Chondrocyte (in vitro differentiated cells): ENCODE measurements around the gene PDZRN3. TPM values are rescaled to one million over a fixed set of nuclear protein-coding genes. Genes with fewer than 3 reads are reported as not detected.

Experiments used
- DNase-seq: peaks from one replicate; pipeline ENCODE4 v3.0.0; 2021; ENCODE audit warnings: mixed read lengths, low spot score
- H3K27ac Mint-ChIP-seq: one replicate; pipeline ENCODE4 v1.8.0; 2021; ENCODE audit warnings: mild to moderate bottlenecking, moderate library complexity, mixed read lengths; ENCODE audit not compliant: unreplicated experiment
- H3K27me3 Mint-ChIP-seq: 2 replicates; pipeline ENCODE4 v1.8.0; 2021; ENCODE audit warnings: low read depth, mixed read lengths
- H3K36me3 Mint-ChIP-seq: 2 replicates; pipeline ENCODE4 v1.8.0; 2021; ENCODE audit warnings: low read depth, mixed read lengths
- H3K4me1 Mint-ChIP-seq: 2 replicates; pipeline ENCODE4 v1.8.0; 2021; ENCODE audit warnings: low read depth, mild to moderate bottlenecking, mixed read lengths
- H3K4me3 Mint-ChIP-seq: one replicate; pipeline ENCODE4 v1.8.0; 2021; ENCODE audit warnings: mild to moderate bottlenecking, moderate library complexity, mixed read lengths; ENCODE audit not compliant: unreplicated experiment
- H3K9me3 Mint-ChIP-seq: 2 replicates; pipeline ENCODE4 v1.8.0; 2021; ENCODE audit warnings: low read depth, mixed read lengths
- total RNA-seq: library from RNA; stranded (reverse); gene quantifications from 3 replicates; pipeline ENCODE4 v1.2.1, GENCODE V29; 2021
- TF ChIP-seq, protein P1 (sequence below): fragments of 200-600 bp; sonication (generic); IDR thresholded peaks from 2 replicates; pipeline ENCODE4 v1.5.0; 2021; ENCODE audit warnings: antibody characterized with exemption, mild to moderate bottlenecking, moderate library complexity

The PDZRN3 gene
- total RNA-seq, 1 donor from 2014 or later = 19.4 TPM

DNA sequence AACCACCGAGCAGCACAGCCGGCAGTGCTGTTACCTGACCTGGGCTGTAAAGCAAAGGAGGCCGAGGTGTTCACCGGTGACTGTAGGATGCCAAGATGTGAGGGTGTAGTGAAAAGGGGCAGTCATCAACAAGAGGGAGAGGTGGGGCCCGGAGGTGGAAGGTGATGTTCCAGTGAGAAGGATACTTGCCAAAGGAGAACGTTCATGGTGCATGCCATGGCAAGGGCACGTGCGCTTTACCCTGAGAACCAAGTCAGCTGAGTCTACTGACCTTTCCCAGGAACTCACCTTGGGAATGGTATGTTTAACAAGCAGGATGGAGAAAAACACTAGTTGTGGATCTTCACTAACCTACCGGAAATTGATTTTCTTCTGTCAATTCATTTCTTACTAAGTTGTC, 211.1 kb downstream of the PDZRN3 start:
- no peak overlapping the region for H3K27ac Mint-ChIP-seq
- no peak for DNase-seq
- no peak overlapping the region for H3K4me3 Mint-ChIP-seq
- no peaks in the 10 kb centered on the region for H3K4me1 Mint-ChIP-seq
- no peaks in the 10 kb centered on the region for H3K36me3 Mint-ChIP-seq
- TF ChIP-seq, protein P1, sequence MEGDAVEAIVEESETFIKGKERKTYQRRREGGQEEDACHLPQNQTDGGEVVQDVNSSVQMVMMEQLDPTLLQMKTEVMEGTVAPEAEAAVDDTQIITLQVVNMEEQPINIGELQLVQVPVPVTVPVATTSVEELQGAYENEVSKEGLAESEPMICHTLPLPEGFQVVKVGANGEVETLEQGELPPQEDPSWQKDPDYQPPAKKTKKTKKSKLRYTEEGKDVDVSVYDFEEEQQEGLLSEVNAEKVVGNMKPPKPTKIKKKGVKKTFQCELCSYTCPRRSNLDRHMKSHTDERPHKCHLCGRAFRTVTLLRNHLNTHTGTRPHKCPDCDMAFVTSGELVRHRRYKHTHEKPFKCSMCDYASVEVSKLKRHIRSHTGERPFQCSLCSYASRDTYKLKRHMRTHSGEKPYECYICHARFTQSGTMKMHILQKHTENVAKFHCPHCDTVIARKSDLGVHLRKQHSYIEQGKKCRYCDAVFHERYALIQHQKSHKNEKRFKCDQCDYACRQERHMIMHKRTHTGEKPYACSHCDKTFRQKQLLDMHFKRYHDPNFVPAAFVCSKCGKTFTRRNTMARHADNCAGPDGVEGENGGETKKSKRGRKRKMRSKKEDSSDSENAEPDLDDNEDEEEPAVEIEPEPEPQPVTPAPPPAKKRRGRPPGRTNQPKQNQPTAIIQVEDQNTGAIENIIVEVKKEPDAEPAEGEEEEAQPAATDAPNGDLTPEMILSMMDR = no peak
- no peaks in the 10 kb centered on the region for H3K9me3 Mint-ChIP-seq
- H3K27me3 Mint-ChIP-seq = no peaks in the 10 kb centered on the region

DNA sequence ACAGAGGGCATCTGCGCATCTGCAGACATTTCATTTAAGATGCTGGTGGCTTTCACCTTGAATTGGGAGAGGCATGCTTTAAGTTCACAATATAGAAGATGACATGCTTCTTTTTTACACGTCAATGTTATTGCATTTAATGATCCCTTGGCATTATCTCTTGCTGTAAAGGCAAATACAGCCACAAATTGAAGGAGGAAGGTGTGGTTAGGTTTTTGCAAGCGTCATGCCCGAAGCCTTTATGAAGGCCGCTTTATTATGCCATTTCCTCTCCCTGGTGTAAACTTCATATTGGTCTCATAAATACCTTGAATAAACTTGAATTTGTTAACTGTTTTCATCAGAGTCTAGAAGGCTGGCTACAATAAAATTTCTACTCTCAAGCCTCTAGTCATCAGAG, 212.7 kb downstream of the PDZRN3 start:
- Mint-ChIP-seq H3K9me3 (no peaks in the 10 kb centered on the region), H3K27me3 (no peaks in the 10 kb centered on the region), H3K4me3 (no peak overlapping the region), H3K36me3 (no peaks in the 10 kb centered on the region), H3K4me1 (peaks cover 2% of the 10 kb centered on the region), H3K27ac (no peak overlapping the region)
- no peak for DNase-seq
- TF ChIP-seq, protein P1 = no peak

DNA sequence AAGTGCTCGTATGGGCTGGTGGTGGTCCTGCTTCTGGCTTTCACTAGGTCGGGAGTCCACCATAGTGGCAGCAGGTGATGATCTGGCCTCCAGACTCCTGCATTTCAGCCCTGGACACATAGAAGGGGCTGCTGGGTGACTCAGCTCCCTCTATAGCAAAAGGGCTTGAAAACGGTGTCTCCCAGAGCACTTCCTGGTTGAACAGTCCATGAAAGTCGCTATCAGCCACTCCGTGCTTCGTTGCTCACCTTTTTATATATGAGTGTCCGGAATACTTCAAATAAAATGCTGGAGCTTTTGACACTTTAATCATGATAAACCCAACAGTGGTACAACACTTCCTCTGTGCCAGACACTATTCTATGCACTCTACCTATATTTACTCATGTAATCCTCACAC, 213.2 kb downstream of the PDZRN3 start:
- DNase-seq = no peak
- Mint-ChIP-seq H3K36me3 (no peaks in the 10 kb centered on the region), H3K4me3 (no peak overlapping the region), H3K4me1 (peaks cover 3% of the 10 kb centered on the region), H3K27me3 (no peaks in the 10 kb centered on the region), H3K9me3 (no peaks in the 10 kb centered on the region), H3K27ac (no peak overlapping the region)
- TF ChIP-seq, protein P1 = no peak

DNA sequence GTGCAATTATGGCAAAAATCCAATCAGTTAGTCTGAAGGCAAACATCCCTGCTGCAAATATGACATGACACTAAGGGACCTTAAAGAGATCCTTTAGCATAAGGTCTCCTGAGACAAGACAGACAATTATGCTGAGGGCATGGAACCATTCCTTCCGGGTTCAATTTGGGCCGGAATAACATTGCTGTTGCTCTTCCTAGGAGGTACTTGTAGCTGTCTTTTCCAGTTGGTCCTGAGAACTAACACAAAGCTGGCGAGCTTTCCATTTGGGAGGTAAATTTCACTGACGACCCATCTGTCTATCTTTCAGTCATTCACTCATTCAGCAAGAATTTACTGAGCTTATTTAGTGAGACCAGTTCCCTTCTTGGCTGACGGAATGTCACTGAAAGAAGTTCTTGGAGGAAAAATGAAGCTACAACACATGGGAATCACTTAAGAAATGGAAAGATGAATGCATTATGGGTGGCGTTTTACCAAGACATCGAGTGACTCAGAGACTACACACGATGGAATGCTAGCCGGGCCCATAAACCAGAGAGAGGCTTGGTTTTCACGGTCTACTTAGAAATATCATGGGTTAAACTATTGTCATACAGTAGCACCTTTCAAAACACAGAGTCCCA, 215.5 kb downstream of the PDZRN3 start:
- TF ChIP-seq, protein P1 = no peak
- H3K27ac Mint-ChIP-seq = no peak overlapping the region
- peaks cover 12% of the 10 kb centered on the region for H3K4me1 Mint-ChIP-seq
- H3K9me3 Mint-ChIP-seq = no peaks in the 10 kb centered on the region
- H3K27me3 Mint-ChIP-seq = no peaks in the 10 kb centered on the region
- no peak overlapping the region for H3K4me3 Mint-ChIP-seq
- H3K36me3 Mint-ChIP-seq = no peaks in the 10 kb centered on the region
- no peak for DNase-seq

DNA sequence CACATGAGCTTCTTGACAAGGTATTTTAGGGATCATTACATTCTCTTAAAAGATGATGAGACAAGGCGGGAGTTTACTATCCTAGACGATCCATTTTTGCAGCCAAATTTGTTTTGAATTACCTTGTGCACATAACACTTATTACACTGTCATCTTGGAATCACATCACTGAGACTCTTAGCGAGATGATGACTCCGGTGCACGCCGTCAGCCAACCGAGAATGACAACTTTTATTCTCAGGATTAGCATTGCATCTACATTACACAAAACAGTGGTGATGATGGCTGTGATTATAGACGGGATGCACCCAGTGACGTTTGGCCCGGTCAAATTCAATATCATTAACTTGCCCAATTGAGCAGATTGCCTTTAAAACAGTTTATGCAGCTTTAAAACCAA, 216.1 kb downstream of the PDZRN3 start:
- H3K36me3 Mint-ChIP-seq = no peaks in the 10 kb centered on the region
- H3K4me3 Mint-ChIP-seq = no peak overlapping the region
- H3K27ac Mint-ChIP-seq = no peak overlapping the region
- no peaks in the 10 kb centered on the region for H3K9me3 Mint-ChIP-seq
- H3K27me3 Mint-ChIP-seq = no peaks in the 10 kb centered on the region
- no peak for DNase-seq
- TF ChIP-seq, protein P1 = no peak
- H3K4me1 Mint-ChIP-seq = peaks cover 14% of the 10 kb centered on the region
